GM18511 (cell line): ENCODE results near the gene COL28A1.

Experiments used
- ATAC-seq: cut with Tn5 transposase; IDR thresholded peaks from one replicate; pipeline ENCODE4 v1.9.1; 2021; ENCODE audit warnings: mild to moderate bottlenecking, moderate library complexity; ENCODE audit not compliant: unreplicated experiment

The COL28A1 gene

GRCh38 chr7:7535691-7536090, at the start of gene COL28A1:
Gene COL28A1 (minus strand): TSS chr7:7535873. CDS start chr7:7532875, 2,998 bp downstream.
- no peak for ATAC-seq

- ATAC-seq, result no peak
These were observed 49.0 kb upstream of the COL28A1 start for GRCh38 chr7:7584653-7585052.

GRCh38 chr7:7583731-7584130, 48.1 kb upstream of the COL28A1 start:
- no peak for ATAC-seq

- ATAC-seq, result no peak
These were observed 46.9 kb upstream of the COL28A1 start for GRCh38 chr7:7582596-7582995.

GRCh38 chr7:7581531-7582179, 46.0 kb upstream of the COL28A1 start:
- no peak for ATAC-seq

- ATAC-seq, result no peak
These were observed 44.0 kb upstream of the COL28A1 start for GRCh38 chr7:7579638-7580037.

- ATAC-seq, result peak; percentile 87
These were observed 42.2 kb upstream of the COL28A1 start for GRCh38 chr7:7577888-7578287.

GRCh38 chr7:7576344-7576743, 40.7 kb upstream of the COL28A1 start:
- ATAC-seq, result no peak

GRCh38 chr7:7573701-7574100, 38.0 kb upstream of the COL28A1 start:
- no peak for ATAC-seq

- no peak for ATAC-seq
These were observed 34.9 kb upstream of the COL28A1 start for GRCh38 chr7:7570584-7570983.

- peak; percentile 25 for ATAC-seq
These were observed 33.9 kb upstream of the COL28A1 start for GRCh38 chr7:7569615-7570014.

GRCh38 chr7:7569081-7569527, 33.4 kb upstream of the COL28A1 start:
- peak; percentile 53 for ATAC-seq

GRCh38 chr7:7568553-7568952, 32.9 kb upstream of the COL28A1 start:
- ATAC-seq, result no peak

- ATAC-seq, result no peak
These were observed 32.3 kb upstream of the COL28A1 start for GRCh38 chr7:7567898-7568531.

- peak; percentile 73 for ATAC-seq
These were observed 31.3 kb upstream of the COL28A1 start, which contains the start of gene MIOS for GRCh38 chr7:7566651-7567611. Gene MIOS (plus strand): TSS chr7:7566884. CDS start chr7:7572476, 5,592 bp downstream.

GRCh38 chr7:7565746-7566650, 30.3 kb upstream of the COL28A1 start:
- peak; percentile 39 for ATAC-seq

- no peak for ATAC-seq
These were observed 29.5 kb upstream of the COL28A1 start for GRCh38 chr7:7565018-7565680.

GRCh38 chr7:7564323-7564780, 28.7 kb upstream of the COL28A1 start:
- no peak for ATAC-seq

- no peak for ATAC-seq
These were observed 28.1 kb upstream of the COL28A1 start for GRCh38 chr7:7563813-7564212.

- ATAC-seq, result no peak
These were observed 27.6 kb upstream of the COL28A1 start for GRCh38 chr7:7563269-7563668.
